Measurements from ENCODE around the gene CCDC83. TPM values are rescaled to one million over a fixed set of nuclear protein-coding genes. Genes with fewer than 3 reads are reported as not detected.
A peak's percentile ranks its signal among the peaks of the same experiment; 100 is the strongest.
"Not testable (repeated sequence)": the region's sequence is repeated elsewhere in the genome, so short reads cannot be mapped to it uniquely, and the experiment has no call there.

CCDC83 gene
- total and polyA plus RNA-seq, 2 donors (not counting 1 experiment from before 2014, with no cell fraction given) = under 0.01 TPM; not detected in 1

GRCh38 chr11:85951049-85951405 lies 95.8 kb downstream of the CCDC83 start:
- Histone ChIP-seq H4K20me1 (ENCODE audit: control insufficient read depth, extremely low read depth, insufficient read depth, low read length) (no peaks in the 10 kb centered on the region), H3K79me2 (ENCODE audit: control insufficient read depth, insufficient read depth, low read length) (no peaks in the 10 kb centered on the region), H3K4me3 (replicated peaks in 1 of 4; ENCODE audit: control extremely low read depth in 1 of 4, insufficient read depth in 1 of 4, low read depth in 3 of 4, low read length in 4 of 4) (no peak overlapping the region), H3K4me1 (ENCODE audit: control insufficient read depth, extremely low read depth, insufficient read depth, low read length) (peaks cover 13% of the 10 kb centered on the region), H3K4me2 (ENCODE audit: extremely low read depth, insufficient read depth, low read length) (no peak overlapping the region), H3K9me3 (ENCODE audit: control insufficient read depth, insufficient read depth, low read depth, low read length) (no peaks in the 10 kb centered on the region), H3K27me3 (ENCODE audit: control insufficient read depth, insufficient read depth, low read length) (no peaks in the 10 kb centered on the region), H2AFZ (ENCODE audit: low read length) (no peak overlapping the region), H3K27ac (ENCODE audit: insufficient read depth, low read length) (no peak overlapping the region), H3K9ac (ENCODE audit: insufficient read depth, low read length) (no peak overlapping the region), H3K36me3 (ENCODE audit: control insufficient read depth, insufficient read depth, low read length) (no peaks in the 10 kb centered on the region)
- DNase-seq (ENCODE audit: low read depth in 2 of 2) = no peak
- no peak for TF ChIP-seq EZH2 (IDR thresholded peaks at IDR 0.05; ENCODE audit: low read length, missing control alignments)

- no peaks in the 10 kb centered on the region for H3K79me2 ChIP-seq (ENCODE audit: control insufficient read depth, insufficient read depth, low read length)
- H3K27me3 ChIP-seq (ENCODE audit: control insufficient read depth, insufficient read depth, low read length) = no peaks in the 10 kb centered on the region
- H3K9ac ChIP-seq (ENCODE audit: insufficient read depth, low read length) = no peak overlapping the region
- no peaks in the 10 kb centered on the region for H4K20me1 ChIP-seq (ENCODE audit: control insufficient read depth, extremely low read depth, insufficient read depth, low read length)
- no peak for DNase-seq (ENCODE audit: low read depth in 2 of 2)
- peaks cover 16% of the 10 kb centered on the region for H3K4me1 ChIP-seq (ENCODE audit: control insufficient read depth, extremely low read depth, insufficient read depth, low read length)
- no peak for TF ChIP-seq EZH2 (IDR thresholded peaks at IDR 0.05; ENCODE audit: low read length, missing control alignments)
- no peak for TF ChIP-seq CTCF (conservative IDR thresholded peaks at IDR 0.05 in 1 of 2, IDR thresholded peaks at IDR 0.05 in 1 of 2; ENCODE audit: low read depth in 1 of 2, low read length in 2 of 2)
- no peak overlapping the region for H3K4me3 ChIP-seq (replicated peaks in 1 of 4; ENCODE audit: control extremely low read depth in 1 of 4, insufficient read depth in 1 of 4, low read depth in 3 of 4, low read length in 4 of 4)
- H3K9me3 ChIP-seq (ENCODE audit: control insufficient read depth, insufficient read depth, low read depth, low read length) = no peaks in the 10 kb centered on the region
- no peak overlapping the region for H3K27ac ChIP-seq (ENCODE audit: insufficient read depth, low read length)
- no peak overlapping the region for H2AFZ ChIP-seq (ENCODE audit: low read length)
- H3K36me3 ChIP-seq (ENCODE audit: control insufficient read depth, insufficient read depth, low read length) = peaks cover 1% of the 10 kb centered on the region
- H3K4me2 ChIP-seq (ENCODE audit: extremely low read depth, insufficient read depth, low read length) = no peak overlapping the region
Measured at GRCh38 chr11:85951428-85952107, 96.4 kb downstream of the CCDC83 start.

DNA sequence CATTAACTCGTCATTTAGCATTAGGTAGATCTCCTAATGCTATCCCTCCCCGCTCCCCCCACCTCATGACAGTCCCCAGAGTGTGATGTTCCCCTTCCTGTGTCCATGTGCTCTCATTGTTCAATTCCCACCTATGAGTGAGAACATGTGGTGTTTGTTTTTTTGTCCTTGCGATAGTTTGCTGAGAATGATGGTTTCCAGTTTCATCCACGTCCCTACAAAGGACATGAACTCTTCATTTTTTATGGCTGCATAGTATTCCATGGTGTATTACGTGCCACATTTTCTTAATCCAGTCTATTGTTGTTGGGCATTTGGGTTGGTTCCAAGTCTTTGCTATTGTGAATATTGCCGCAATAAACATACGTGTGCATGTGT lies 96.9 kb downstream of the CCDC83 start:
- not testable (repeated sequence) for H3K9ac ChIP-seq (ENCODE audit: insufficient read depth, low read length); H3K36me3 ChIP-seq (ENCODE audit: control insufficient read depth, insufficient read depth, low read length); H3K9me3 ChIP-seq (ENCODE audit: control insufficient read depth, insufficient read depth, low read depth, low read length); H4K20me1 ChIP-seq (ENCODE audit: control insufficient read depth, extremely low read depth, insufficient read depth, low read length); H3K79me2 ChIP-seq (ENCODE audit: control insufficient read depth, insufficient read depth, low read length); DNase-seq (ENCODE audit: low read depth in 2 of 2); H3K27ac ChIP-seq (ENCODE audit: insufficient read depth, low read length); H3K4me3 ChIP-seq (replicated peaks in 1 of 4; ENCODE audit: control extremely low read depth in 1 of 4, insufficient read depth in 1 of 4, low read depth in 3 of 4, low read length in 4 of 4); H3K27me3 ChIP-seq (ENCODE audit: control insufficient read depth, insufficient read depth, low read length); H3K4me2 ChIP-seq (ENCODE audit: extremely low read depth, insufficient read depth, low read length); H2AFZ ChIP-seq (ENCODE audit: low read length)
- H3K4me1 ChIP-seq (ENCODE audit: control insufficient read depth, extremely low read depth, insufficient read depth, low read length) = peaks cover 16% of the 10 kb centered on the region

GRCh38 chr11:85953491-85954143 lies 98.4 kb downstream of the CCDC83 start:
- peak; percentile 49 to 75 for DNase-seq (ENCODE audit: low read depth in 2 of 2)
- peaks cover 8% of the 10 kb centered on the region for H3K4me1 ChIP-seq (ENCODE audit: control insufficient read depth, extremely low read depth, insufficient read depth, low read length)
- H3K4me3 ChIP-seq (replicated peaks in 1 of 4; ENCODE audit: control extremely low read depth in 1 of 4, insufficient read depth in 1 of 4, low read depth in 3 of 4, low read length in 4 of 4) = no peak overlapping the region
- no peak overlapping the region for H2AFZ ChIP-seq (ENCODE audit: low read length)
- H3K9ac ChIP-seq (ENCODE audit: insufficient read depth, low read length) = no peak overlapping the region
- no peak for TF ChIP-seq EZH2 (IDR thresholded peaks at IDR 0.05; ENCODE audit: low read length, missing control alignments)
- no peak for TF ChIP-seq CTCF (conservative IDR thresholded peaks at IDR 0.05 in 1 of 2, IDR thresholded peaks at IDR 0.05 in 1 of 2; ENCODE audit: low read depth in 1 of 2, low read length in 2 of 2)
- H3K27me3 ChIP-seq (ENCODE audit: control insufficient read depth, insufficient read depth, low read length) = no peaks in the 10 kb centered on the region
- H3K4me2 ChIP-seq (ENCODE audit: extremely low read depth, insufficient read depth, low read length) = no peak overlapping the region
- H4K20me1 ChIP-seq (ENCODE audit: control insufficient read depth, extremely low read depth, insufficient read depth, low read length) = no peaks in the 10 kb centered on the region
- H3K9me3 ChIP-seq (ENCODE audit: control insufficient read depth, insufficient read depth, low read depth, low read length) = no peaks in the 10 kb centered on the region
- peaks cover 5% of the 10 kb centered on the region for H3K36me3 ChIP-seq (ENCODE audit: control insufficient read depth, insufficient read depth, low read length)
- H3K27ac ChIP-seq (ENCODE audit: insufficient read depth, low read length) = no peak overlapping the region
- no peaks in the 10 kb centered on the region for H3K79me2 ChIP-seq (ENCODE audit: control insufficient read depth, insufficient read depth, low read length)

Measured in fibroblast of lung (primary cell).